Pancreas (tissue), 10 donors: Measurements from ENCODE around the gene HNRNPCL1. TPM values are rescaled to one million over a fixed set of nuclear protein-coding genes. Genes with fewer than 3 reads are reported as not detected.
"Not testable (repeated sequence)": the region's sequence is repeated elsewhere in the genome, so short reads cannot be mapped to it uniquely, and the experiment has no call there.

Experiments
- ATAC-seq, 4 donors: fragments of 200-7000 bp; cut with Tn5 transposase; one replicate each; pipeline versions ENCODE4 v1.8.0 to v1.9.1; 2020; ENCODE audit warnings: mild to moderate bottlenecking in 4 of 4, moderate library complexity in 4 of 4
- DNase-seq, 6 donors: peaks; one replicate each; pipeline ENCODE4 v3.0.0-alpha.2; 2020
- FAIRE-seq: peaks from 2 replicates; lab custom pipeline; 2012; peaks lifted over from hg19 to GRCh38; lab: Jason Lieb, UNC
- H3K27ac ChIP-seq, 4 donors: fragments of 200-600 bp; sonication (generic); 1 replicate in 3 of 4; 2 replicates in 1 of 4; pipeline versions ENCODE4 v1.5.0 to v1.8.0; 2020
- H3K27me3 ChIP-seq, 4 donors: fragments of 200-600 bp; one replicate each; pipeline ENCODE4 v1.8.0; 2021
- H3K36me3 ChIP-seq, 3 donors: fragments of 200-600 bp; sonication (generic) in 1 of 3; one replicate each; pipeline versions ENCODE4 v1.5.0 to v1.8.0; 2020 to 2021
- H3K4me1 ChIP-seq, 3 donors: fragments of 200-600 bp; one replicate each; pipeline ENCODE4 v1.8.0; 2021
- H3K4me3 ChIP-seq, 4 donors: fragments of 200-600 bp; sonication (generic) in 2 of 4; one replicate each; pipeline versions ENCODE4 v1.5.0 to v1.8.0; 2020 to 2021
- H3K9me3 ChIP-seq, 4 donors: fragments of 200-600 bp; one replicate each; pipeline ENCODE4 v1.8.0; 2021
- CTCF ChIP-seq, 4 donors: fragments of 200-600 bp; sonication (generic) in 3 of 4; IDR thresholded peaks; one replicate each; pipeline versions ENCODE4 v1.5.0 to v1.8.0; 2021; ENCODE audit warnings: antibody characterized with exemption in 4 of 4
- WGBS, 2 donors: extraction: QIAGEN DNeasy Blood & Tissue Kit; methylation state at CpG; one replicate each; pipeline ENCODE4 v1.1.7; 2013; 5-methylcytosine and 5-hydroxymethylcytosine counted together
- intact Hi-C, 3 donors: fragments of 100-400 bp; cut with DNase I; formaldehyde crosslinking; loops; one replicate each; pipeline versions ENCODE4 v1.11.1 to v1.14.2; 2022
- polyA plus RNA-seq, 2 donors: library from polyadenylated mRNA; stranded (reverse); fragments of 200-250 nt; gene quantifications; one replicate each; pipeline ENCODE4 v1.2.3, GENCODE V29; 2013
- total RNA-seq, 6 donors: library from RNA; stranded (reverse); fragmentation: NEBNext Ultra II Directional in 4 of 6; extraction: Animal tissue kit (Norgen Biotek cat#: 25700) in 4 of 6; gene quantifications; one replicate each; pipeline versions ENCODE4 v1.2.1 to v1.2.4, GENCODE V29; 2021 to 2023
- donor health status: healthy with polysubstance abuse.
- donor health status: DM: no; HTN: no; CAD: no; lungs with moderate emphysema.
- donor health status: DM: no; HTN: no; CAD: no.
- donor health status: control.
- donor health status: control.
- donor health status: Bipolar disorder and iron deficiency.
- donor health status: DM: yes; HTN: yes; CAD: no.
- donor health status: DM: no; HTN: no; CAD: no.
- donor health status: DM: no; HTN: no; CAD: no.
- donor health status: DM: yes; HTN: yes; CAD: no.

The HNRNPCL1 gene
- total RNA-seq = not detected
- not detected for polyA plus RNA-seq

GRCh38 chr1:12848620-12849019 lies at the start of gene HNRNPCL1:
TSS of gene HNRNPCL1 (minus strand) at chr1:12848720. CDS start at chr1:12848289, 431 bp downstream.
- DNase-seq, ATAC-seq, H3K36me3 ChIP-seq, H3K27ac ChIP-seq, H3K4me3 ChIP-seq, intact Hi-C loops, H3K27me3 ChIP-seq, H3K9me3 ChIP-seq, H3K4me1 ChIP-seq, FAIRE-seq: not testable (repeated sequence)
- 71 to 72% methylated on average over 7 of the region's 7 CpGs for WGBS, 2 donors

GRCh38 chr1:12898170-12898569 lies 49.6 kb upstream of the HNRNPCL1 start, which contains the start of gene PRAMEF10:
TSS of gene PRAMEF10 (minus strand) at chr1:12898270. CDS start at chr1:12895847, 2,423 bp downstream.
- DNase-seq, H3K27me3 ChIP-seq, H3K36me3 ChIP-seq, H3K4me1 ChIP-seq, H3K27ac ChIP-seq, H3K4me3 ChIP-seq, H3K9me3 ChIP-seq, intact Hi-C loops, FAIRE-seq, ATAC-seq: not testable (repeated sequence)
- 33% methylated on average over 1 of the region's 1 CpG; no CpG with 5 or more reads in 1 of the 2 donors for WGBS, 2 donors

GRCh38 chr1:12886101-12886500 lies 37.6 kb upstream of the HNRNPCL1 start, which contains the start of gene PRAMEF4:
TSS of gene PRAMEF4 (minus strand) at chr1:12886201. CDS start at chr1:12883394, 2,807 bp downstream.
- H3K36me3 ChIP-seq, H3K27me3 ChIP-seq, intact Hi-C loops, H3K4me3 ChIP-seq, H3K9me3 ChIP-seq, DNase-seq, H3K4me1 ChIP-seq, FAIRE-seq, H3K27ac ChIP-seq, ATAC-seq: not testable (repeated sequence)
- WGBS, 2 donors = 59 to 63% methylated on average over 3 of the region's 3 CpGs

- FAIRE-seq = not testable (repeated sequence)
Observed at GRCh38 chr1:12878453-12878852, 29.9 kb upstream of the HNRNPCL1 start.

GRCh38 chr1:12863131-12863880 lies 14.8 kb upstream of the HNRNPCL1 start:
- intact Hi-C loops, H3K4me1 ChIP-seq, H3K4me3 ChIP-seq, DNase-seq, H3K27ac ChIP-seq, H3K36me3 ChIP-seq, H3K27me3 ChIP-seq, FAIRE-seq, ATAC-seq, H3K9me3 ChIP-seq: not testable (repeated sequence)
- WGBS, 2 donors = 63 to 75% methylated on average over 3 to 5 of the region's 7 CpGs

More at GRCh38 chr1:12878453-12878852, 29.9 kb upstream of the HNRNPCL1 start:
- H3K27ac ChIP-seq, ATAC-seq, intact Hi-C loops, H3K36me3 ChIP-seq, H3K27me3 ChIP-seq, H3K4me1 ChIP-seq, H3K4me3 ChIP-seq, H3K9me3 ChIP-seq, DNase-seq: not testable (repeated sequence)
- 61 to 62% methylated on average over 3 of the region's 4 CpGs for WGBS, 2 donors

- H3K36me3 ChIP-seq, H3K27ac ChIP-seq, H3K4me3 ChIP-seq, ATAC-seq, H3K27me3 ChIP-seq, DNase-seq, H3K4me1 ChIP-seq, H3K9me3 ChIP-seq, intact Hi-C loops, FAIRE-seq: not testable (repeated sequence)
- 56 to 60% methylated on average over 2 of the region's 2 CpGs for WGBS, 2 donors
Observed at GRCh38 chr1:12856786-12857185, 8.3 kb upstream of the HNRNPCL1 start, which contains the start of gene PRAMEF2. TSS of gene PRAMEF2 (plus strand) at chr1:12857086. CDS start at chr1:12859010, 1,924 bp downstream.

GRCh38 chr1:12851779-12852178 lies 3.3 kb upstream of the HNRNPCL1 start:
- no peaks in the 10 kb centered on the region for H3K4me1 ChIP-seq

GRCh38 chr1:12833251-12833650 lies 15.3 kb downstream of the HNRNPCL1 start:
- H3K36me3 ChIP-seq, H3K27me3 ChIP-seq, H3K27ac ChIP-seq, FAIRE-seq, H3K9me3 ChIP-seq, H3K4me1 ChIP-seq, ATAC-seq, H3K4me3 ChIP-seq, intact Hi-C loops, DNase-seq: not testable (repeated sequence)
- WGBS, 2 donors = 35 to 39% methylated on average over 2 of the region's 2 CpGs

More at GRCh38 chr1:12851779-12852178, 3.3 kb upstream of the HNRNPCL1 start:
- H3K27me3 ChIP-seq = no peaks in the 10 kb centered on the region
- TF ChIP-seq CTCF (IDR thresholded peaks at IDR 0.05) = no peak
- H3K4me3 ChIP-seq = no peak overlapping the region
- no peaks in the 10 kb centered on the region for H3K36me3 ChIP-seq
- DNase-seq (no peak), FAIRE-seq (no peak), ATAC-seq (no peak)
- intact Hi-C loops = no loop called here
- WGBS, 2 donors = 48 to 52% methylated on average over 4 of the region's 4 CpGs
- H3K27ac ChIP-seq = no peak overlapping the region
- H3K9me3 ChIP-seq = no peaks in the 10 kb centered on the region

GRCh38 chr1:12831310-12831709 lies 17.2 kb downstream of the HNRNPCL1 start, which contains the start of gene PRAMEF11:
TSS of gene PRAMEF11 (minus strand) at chr1:12831410. CDS start at chr1:12828789, 2,621 bp downstream.
- not testable (repeated sequence) for H3K27ac ChIP-seq
- 45 to 50% methylated on average over 3 of the region's 3 CpGs for WGBS, 2 donors

GRCh38 chr1:12819061-12819460 lies 29.5 kb downstream of the HNRNPCL1 start:
- ATAC-seq, FAIRE-seq, H3K27me3 ChIP-seq: not testable (repeated sequence)

More at GRCh38 chr1:12831310-12831709, 17.2 kb downstream of the HNRNPCL1 start, which contains the start of gene PRAMEF11:
- H3K4me3 ChIP-seq, ATAC-seq, DNase-seq, H3K9me3 ChIP-seq, H3K27me3 ChIP-seq, FAIRE-seq, intact Hi-C loops, H3K36me3 ChIP-seq, H3K4me1 ChIP-seq: not testable (repeated sequence)

More at GRCh38 chr1:12819061-12819460, 29.5 kb downstream of the HNRNPCL1 start:
- WGBS, 2 donors = 40 to 56% methylated on average over 6 of the region's 6 CpGs
- H3K27ac ChIP-seq, H3K9me3 ChIP-seq, H3K4me3 ChIP-seq, DNase-seq, H3K36me3 ChIP-seq, intact Hi-C loops, H3K4me1 ChIP-seq: not testable (repeated sequence)
